ENCODE results near the gene LAMA2. TPM values are rescaled to one million over a fixed set of nuclear protein-coding genes. Genes with fewer than 3 reads are reported as not detected.

Gene LAMA2
- total and polyA plus RNA-seq, 2 experiments from 2014 or later: 0.91 to 6.4 TPM

DNA sequence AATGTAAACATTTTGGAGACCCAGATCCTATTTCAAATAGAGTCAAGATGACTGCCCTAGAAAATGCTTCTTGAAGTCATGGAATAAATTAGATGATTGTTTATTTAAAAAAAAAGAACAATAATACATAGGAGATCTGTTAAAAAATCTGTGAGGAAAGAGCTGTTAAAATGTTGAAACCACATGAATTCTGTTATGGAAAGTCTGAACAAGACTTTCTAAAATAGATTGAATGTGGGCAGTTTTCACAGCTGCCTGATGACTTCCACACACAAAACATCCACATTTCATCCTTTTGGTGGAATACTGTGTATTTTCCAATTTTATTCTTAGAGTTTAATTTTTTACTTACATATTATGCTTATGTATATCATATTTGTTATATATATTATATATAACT is 186.1 kb downstream of the LAMA2 start:
- Histone ChIP-seq H3K4me3 (no peak overlapping the region), H3F3A (replicated peaks; ENCODE audit: low read depth) (no peaks in the 10 kb centered on the region), H3K27me3 (ENCODE audit: insufficient read depth) (no peaks in the 10 kb centered on the region), H3K27ac (ENCODE audit: low read depth) (no peak overlapping the region), H3K9me2 (ENCODE audit: insufficient read depth) (no peaks in the 10 kb centered on the region), H3K4me1 (ENCODE audit: insufficient read depth) (no peaks in the 10 kb centered on the region), H3K4me2 (no peak overlapping the region), H3K79me2 (replicated peaks; ENCODE audit: insufficient read depth) (no peaks in the 10 kb centered on the region), H2AFZ (no peak overlapping the region), H4K20me1 (replicated peaks; ENCODE audit: insufficient read depth) (no peaks in the 10 kb centered on the region), H3K36me3 (ENCODE audit: insufficient read depth) (no peaks in the 10 kb centered on the region)
- no peaks in the 10 kb centered on the region for H3K4me1 Mint-ChIP-seq
- peaks cover 4% of the 10 kb centered on the region; the same call in 2 of the 3 replicates for H3K36me3 Mint-ChIP-seq (ENCODE audit: low read depth)
- no peaks in the 10 kb centered on the region for H3K27me3 Mint-ChIP-seq (ENCODE audit: insufficient read depth, low read depth, poor library complexity)
- H3K27ac Mint-ChIP-seq: no peak overlapping the region
- ATAC-seq: no peak
- H3K9me3 Mint-ChIP-seq: no peaks in the 10 kb centered on the region
- TF ChIP-seq EZH2 (IDR thresholded peaks at IDR 0.05; ENCODE audit: low read depth, unreplicated experiment) (no peak), POLR2AphosphoS5 (IDR thresholded peaks at IDR 0.05; ENCODE audit: low read depth) (no peak), EZH2phosphoT487 (IDR thresholded peaks at IDR 0.05; ENCODE audit: unreplicated experiment) (no peak), NANOG (IDR thresholded peaks at IDR 0.05; ENCODE audit: borderline replicate concordance) (no peak), STAT1 (IDR thresholded peaks at IDR 0.05; ENCODE audit: unreplicated experiment) (no peak), ZNF114 (CRISPR knock-in tag; IDR thresholded peaks at IDR 0.05) (no peak), ZNF331 (CRISPR knock-in tag; IDR thresholded peaks at IDR 0.05; ENCODE audit: low read depth) (no peak), CREB1 (CRISPR knock-in tag; IDR thresholded peaks at IDR 0.05; ENCODE audit: low read depth) (no peak), JUNB (IDR thresholded peaks at IDR 0.05; ENCODE audit: unreplicated experiment) (no peak)
- TF ChIP-seq, protein P1, sequence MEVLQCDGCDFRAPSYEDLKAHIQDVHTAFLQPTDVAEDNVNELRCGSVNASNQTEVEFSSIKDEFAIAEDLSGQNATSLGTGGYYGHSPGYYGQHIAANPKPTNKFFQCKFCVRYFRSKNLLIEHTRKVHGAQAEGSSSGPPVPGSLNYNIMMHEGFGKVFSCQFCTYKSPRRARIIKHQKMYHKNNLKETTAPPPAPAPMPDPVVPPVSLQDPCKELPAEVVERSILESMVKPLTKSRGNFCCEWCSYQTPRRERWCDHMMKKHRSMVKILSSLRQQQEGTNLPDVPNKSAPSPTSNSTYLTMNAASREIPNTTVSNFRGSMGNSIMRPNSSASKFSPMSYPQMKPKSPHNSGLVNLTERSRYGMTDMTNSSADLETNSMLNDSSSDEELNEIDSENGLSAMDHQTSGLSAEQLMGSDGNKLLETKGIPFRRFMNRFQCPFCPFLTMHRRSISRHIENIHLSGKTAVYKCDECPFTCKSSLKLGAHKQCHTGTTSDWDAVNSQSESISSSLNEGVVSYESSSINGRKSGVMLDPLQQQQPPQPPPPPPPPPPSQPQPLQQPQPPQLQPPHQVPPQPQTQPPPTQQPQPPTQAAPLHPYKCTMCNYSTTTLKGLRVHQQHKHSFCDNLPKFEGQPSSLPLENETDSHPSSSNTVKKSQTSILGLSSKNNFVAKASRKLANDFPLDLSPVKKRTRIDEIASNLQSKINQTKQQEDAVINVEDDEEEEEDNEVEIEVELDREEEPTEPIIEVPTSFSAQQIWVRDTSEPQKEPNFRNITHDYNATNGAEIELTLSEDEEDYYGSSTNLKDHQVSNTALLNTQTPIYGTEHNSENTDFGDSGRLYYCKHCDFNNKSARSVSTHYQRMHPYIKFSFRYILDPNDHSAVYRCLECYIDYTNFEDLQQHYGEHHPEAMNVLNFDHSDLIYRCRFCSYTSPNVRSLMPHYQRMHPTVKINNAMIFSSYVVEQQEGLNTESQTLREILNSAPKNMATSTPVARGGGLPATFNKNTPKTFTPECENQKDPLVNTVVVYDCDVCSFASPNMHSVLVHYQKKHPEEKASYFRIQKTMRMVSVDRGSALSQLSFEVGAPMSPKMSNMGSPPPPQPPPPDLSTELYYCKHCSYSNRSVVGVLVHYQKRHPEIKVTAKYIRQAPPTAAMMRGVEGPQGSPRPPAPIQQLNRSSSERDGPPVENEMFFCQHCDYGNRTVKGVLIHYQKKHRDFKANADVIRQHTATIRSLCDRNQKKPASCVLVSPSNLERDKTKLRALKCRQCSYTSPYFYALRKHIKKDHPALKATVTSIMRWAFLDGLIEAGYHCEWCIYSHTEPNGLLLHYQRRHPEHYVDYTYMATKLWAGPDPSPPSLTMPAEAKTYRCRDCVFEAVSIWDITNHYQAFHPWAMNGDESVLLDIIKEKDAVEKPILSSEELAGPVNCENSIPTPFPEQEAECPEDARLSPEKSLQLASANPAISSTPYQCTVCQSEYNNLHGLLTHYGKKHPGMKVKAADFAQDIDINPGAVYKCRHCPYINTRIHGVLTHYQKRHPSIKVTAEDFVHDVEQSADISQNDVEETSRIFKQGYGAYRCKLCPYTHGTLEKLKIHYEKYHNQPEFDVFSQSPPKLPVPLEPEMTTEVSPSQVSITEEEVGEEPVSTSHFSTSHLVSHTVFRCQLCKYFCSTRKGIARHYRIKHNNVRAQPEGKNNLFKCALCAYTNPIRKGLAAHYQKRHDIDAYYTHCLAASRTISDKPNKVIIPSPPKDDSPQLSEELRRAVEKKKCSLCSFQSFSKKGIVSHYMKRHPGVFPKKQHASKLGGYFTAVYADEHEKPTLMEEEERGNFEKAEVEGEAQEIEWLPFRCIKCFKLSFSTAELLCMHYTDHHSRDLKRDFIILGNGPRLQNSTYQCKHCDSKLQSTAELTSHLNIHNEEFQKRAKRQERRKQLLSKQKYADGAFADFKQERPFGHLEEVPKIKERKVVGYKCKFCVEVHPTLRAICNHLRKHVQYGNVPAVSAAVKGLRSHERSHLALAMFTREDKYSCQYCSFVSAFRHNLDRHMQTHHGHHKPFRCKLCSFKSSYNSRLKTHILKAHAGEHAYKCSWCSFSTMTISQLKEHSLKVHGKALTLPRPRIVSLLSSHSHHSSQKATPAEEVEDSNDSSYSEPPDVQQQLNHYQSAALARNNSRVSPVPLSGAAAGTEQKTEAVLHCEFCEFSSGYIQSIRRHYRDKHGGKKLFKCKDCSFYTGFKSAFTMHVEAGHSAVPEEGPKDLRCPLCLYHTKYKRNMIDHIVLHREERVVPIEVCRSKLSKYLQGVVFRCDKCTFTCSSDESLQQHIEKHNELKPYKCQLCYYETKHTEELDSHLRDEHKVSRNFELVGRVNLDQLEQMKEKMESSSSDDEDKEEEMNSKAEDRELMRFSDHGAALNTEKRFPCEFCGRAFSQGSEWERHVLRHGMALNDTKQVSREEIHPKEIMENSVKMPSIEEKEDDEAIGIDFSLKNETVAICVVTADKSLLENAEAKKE (CRISPR knock-in tag; IDR thresholded peaks at IDR 0.05): no peak
- TF ChIP-seq, protein P2, sequence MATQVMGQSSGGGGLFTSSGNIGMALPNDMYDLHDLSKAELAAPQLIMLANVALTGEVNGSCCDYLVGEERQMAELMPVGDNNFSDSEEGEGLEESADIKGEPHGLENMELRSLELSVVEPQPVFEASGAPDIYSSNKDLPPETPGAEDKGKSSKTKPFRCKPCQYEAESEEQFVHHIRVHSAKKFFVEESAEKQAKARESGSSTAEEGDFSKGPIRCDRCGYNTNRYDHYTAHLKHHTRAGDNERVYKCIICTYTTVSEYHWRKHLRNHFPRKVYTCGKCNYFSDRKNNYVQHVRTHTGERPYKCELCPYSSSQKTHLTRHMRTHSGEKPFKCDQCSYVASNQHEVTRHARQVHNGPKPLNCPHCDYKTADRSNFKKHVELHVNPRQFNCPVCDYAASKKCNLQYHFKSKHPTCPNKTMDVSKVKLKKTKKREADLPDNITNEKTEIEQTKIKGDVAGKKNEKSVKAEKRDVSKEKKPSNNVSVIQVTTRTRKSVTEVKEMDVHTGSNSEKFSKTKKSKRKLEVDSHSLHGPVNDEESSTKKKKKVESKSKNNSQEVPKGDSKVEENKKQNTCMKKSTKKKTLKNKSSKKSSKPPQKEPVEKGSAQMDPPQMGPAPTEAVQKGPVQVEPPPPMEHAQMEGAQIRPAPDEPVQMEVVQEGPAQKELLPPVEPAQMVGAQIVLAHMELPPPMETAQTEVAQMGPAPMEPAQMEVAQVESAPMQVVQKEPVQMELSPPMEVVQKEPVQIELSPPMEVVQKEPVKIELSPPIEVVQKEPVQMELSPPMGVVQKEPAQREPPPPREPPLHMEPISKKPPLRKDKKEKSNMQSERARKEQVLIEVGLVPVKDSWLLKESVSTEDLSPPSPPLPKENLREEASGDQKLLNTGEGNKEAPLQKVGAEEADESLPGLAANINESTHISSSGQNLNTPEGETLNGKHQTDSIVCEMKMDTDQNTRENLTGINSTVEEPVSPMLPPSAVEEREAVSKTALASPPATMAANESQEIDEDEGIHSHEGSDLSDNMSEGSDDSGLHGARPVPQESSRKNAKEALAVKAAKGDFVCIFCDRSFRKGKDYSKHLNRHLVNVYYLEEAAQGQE (IDR thresholded peaks at IDR 0.05; ENCODE audit: unreplicated experiment): no peak
- TF ChIP-seq, protein P3, sequence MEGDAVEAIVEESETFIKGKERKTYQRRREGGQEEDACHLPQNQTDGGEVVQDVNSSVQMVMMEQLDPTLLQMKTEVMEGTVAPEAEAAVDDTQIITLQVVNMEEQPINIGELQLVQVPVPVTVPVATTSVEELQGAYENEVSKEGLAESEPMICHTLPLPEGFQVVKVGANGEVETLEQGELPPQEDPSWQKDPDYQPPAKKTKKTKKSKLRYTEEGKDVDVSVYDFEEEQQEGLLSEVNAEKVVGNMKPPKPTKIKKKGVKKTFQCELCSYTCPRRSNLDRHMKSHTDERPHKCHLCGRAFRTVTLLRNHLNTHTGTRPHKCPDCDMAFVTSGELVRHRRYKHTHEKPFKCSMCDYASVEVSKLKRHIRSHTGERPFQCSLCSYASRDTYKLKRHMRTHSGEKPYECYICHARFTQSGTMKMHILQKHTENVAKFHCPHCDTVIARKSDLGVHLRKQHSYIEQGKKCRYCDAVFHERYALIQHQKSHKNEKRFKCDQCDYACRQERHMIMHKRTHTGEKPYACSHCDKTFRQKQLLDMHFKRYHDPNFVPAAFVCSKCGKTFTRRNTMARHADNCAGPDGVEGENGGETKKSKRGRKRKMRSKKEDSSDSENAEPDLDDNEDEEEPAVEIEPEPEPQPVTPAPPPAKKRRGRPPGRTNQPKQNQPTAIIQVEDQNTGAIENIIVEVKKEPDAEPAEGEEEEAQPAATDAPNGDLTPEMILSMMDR (conservative IDR thresholded peaks at IDR 0.05; ENCODE audit: low read depth in 2 of 2): no peak
- TF ChIP-seq, protein P4, sequence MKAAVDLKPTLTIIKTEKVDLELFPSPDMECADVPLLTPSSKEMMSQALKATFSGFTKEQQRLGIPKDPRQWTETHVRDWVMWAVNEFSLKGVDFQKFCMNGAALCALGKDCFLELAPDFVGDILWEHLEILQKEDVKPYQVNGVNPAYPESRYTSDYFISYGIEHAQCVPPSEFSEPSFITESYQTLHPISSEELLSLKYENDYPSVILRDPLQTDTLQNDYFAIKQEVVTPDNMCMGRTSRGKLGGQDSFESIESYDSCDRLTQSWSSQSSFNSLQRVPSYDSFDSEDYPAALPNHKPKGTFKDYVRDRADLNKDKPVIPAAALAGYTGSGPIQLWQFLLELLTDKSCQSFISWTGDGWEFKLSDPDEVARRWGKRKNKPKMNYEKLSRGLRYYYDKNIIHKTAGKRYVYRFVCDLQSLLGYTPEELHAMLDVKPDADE (IDR thresholded peaks at IDR 0.05): no peak
- no peak for DNase-seq (ENCODE audit: low spot score)
- no peak overlapping the region for H3K4me3 Mint-ChIP-seq
